ENCODE measurements around the gene SH2B3. TPM values are rescaled to one million over a fixed set of nuclear protein-coding genes. Genes with fewer than 3 reads are reported as not detected.
A peak's percentile ranks its signal among the peaks of the same experiment; 100 is the strongest.
"Not testable (repeated sequence)": the region's sequence is repeated elsewhere in the genome, so short reads cannot be mapped to it uniquely, and the experiment has no call there.

SH2B3 gene
- total RNA-seq, 4 donors from 2014 or later = 24.9 to 49.4 (median 41.8) TPM

DNA sequence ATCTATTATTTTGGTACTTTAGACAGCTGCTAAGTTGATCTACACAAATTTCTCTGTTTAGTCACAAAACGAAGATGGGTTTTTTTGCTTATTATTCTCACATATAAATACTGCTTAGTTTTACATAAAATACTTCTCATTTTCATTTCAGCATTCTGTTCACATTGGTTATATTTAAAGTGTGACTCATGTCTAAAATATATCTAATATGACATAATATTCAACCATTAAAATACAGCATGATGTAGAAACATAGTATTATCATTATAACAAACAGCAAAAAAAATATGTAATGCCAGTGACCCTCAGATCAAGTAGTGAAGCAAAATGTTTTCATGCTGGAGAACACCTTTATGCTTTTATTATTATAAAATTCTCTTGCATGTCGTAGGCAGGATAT, 63.7 kb downstream of the SH2B3 start:
- WGBS = 64% methylated on average over 2 of the region's 2 CpGs
- H3K4me3 ChIP-seq = no peak overlapping the region

DNA sequence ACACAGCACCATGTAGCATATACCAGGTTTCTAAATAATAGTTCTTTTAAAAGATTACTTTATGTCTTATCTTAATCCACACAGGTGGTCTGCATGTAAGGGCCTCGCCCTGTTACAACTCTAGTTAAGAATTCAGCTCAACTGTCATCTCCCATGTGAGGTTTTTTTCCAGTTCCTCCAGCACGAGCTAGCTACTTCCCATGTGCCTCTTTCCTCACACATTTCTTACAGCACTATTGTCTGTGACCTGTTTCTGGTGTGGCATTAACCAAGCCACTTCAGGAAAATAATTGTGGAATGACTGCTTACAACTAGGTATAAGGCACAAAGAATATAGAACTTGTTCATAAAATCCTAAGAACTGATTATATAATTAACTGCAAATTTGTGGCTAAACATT, 65.5 kb downstream of the SH2B3 start:
- intact Hi-C loops (cut with DNase I) = no loop called here
- peaks cover 13 to 62% (median 44%) of the 10 kb centered on the region in 4 donors for H3K36me3 ChIP-seq
- DNase-seq (ENCODE audit: extremely low spot score) = no peak

More for the DNA sequence above, 63.7 kb downstream of the SH2B3 start:
- H3K27me3 ChIP-seq = no peaks in the 10 kb centered on the region
- DNase-seq (ENCODE audit: extremely low spot score) = no peak
- TF ChIP-seq EP300 (IDR thresholded peaks at IDR 0.05) = no peak
- no peak for TF ChIP-seq POLR2AphosphoS5 (IDR thresholded peaks at IDR 0.05)
- TF ChIP-seq, protein P1, sequence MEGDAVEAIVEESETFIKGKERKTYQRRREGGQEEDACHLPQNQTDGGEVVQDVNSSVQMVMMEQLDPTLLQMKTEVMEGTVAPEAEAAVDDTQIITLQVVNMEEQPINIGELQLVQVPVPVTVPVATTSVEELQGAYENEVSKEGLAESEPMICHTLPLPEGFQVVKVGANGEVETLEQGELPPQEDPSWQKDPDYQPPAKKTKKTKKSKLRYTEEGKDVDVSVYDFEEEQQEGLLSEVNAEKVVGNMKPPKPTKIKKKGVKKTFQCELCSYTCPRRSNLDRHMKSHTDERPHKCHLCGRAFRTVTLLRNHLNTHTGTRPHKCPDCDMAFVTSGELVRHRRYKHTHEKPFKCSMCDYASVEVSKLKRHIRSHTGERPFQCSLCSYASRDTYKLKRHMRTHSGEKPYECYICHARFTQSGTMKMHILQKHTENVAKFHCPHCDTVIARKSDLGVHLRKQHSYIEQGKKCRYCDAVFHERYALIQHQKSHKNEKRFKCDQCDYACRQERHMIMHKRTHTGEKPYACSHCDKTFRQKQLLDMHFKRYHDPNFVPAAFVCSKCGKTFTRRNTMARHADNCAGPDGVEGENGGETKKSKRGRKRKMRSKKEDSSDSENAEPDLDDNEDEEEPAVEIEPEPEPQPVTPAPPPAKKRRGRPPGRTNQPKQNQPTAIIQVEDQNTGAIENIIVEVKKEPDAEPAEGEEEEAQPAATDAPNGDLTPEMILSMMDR (IDR thresholded peaks at IDR 0.05) = no peak
- no peak for TF ChIP-seq POLR2A (IDR thresholded peaks at IDR 0.05; ENCODE audit: low read depth)
- H3K27ac ChIP-seq (replicated peaks in 1 of 4) = no peak overlapping the region
- intact Hi-C loops (cut with DNase I) = no loop called here
- no peaks in the 10 kb centered on the region for H3K9me3 ChIP-seq
- H3K36me3 ChIP-seq = peaks cover 13 to 49% (median 35%) of the 10 kb centered on the region in 4 donors
- peaks cover 0 to 16% (median 12%) of the 10 kb centered on the region in 4 donors for H3K4me1 ChIP-seq

DNA sequence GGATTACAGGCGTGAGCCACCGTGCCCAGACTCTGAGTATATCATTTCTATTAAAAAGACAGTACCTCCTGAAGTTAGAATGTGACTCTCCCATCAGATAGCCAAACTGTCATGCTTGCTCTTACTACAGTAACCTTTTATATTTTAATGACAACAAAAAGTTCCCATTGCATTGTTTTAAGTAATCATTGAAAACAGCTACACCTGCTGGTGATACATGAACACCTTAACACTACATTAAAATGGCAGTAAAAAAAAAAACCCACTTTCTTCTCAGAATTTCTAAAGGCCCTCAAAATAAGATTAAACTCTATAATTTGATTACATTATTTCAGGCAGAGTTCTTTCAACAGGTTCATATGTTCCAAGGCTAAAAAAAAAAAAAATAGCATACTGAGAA, 76.7 kb downstream of the SH2B3 start:
- peaks cover 38 to 98% (median 85%) of the 10 kb centered on the region in 4 donors for H3K36me3 ChIP-seq
- DNase-seq (ENCODE audit: extremely low spot score) = no peak
- no peak overlapping the region for H3K4me3 ChIP-seq
- TF ChIP-seq, protein P1 (IDR thresholded peaks at IDR 0.05) = peak in 1 of 3 experiments; percentile 13
- TF ChIP-seq POLR2AphosphoS5 (IDR thresholded peaks at IDR 0.05) (no peak), POLR2A (IDR thresholded peaks at IDR 0.05; ENCODE audit: low read depth) (no peak), EP300 (IDR thresholded peaks at IDR 0.05) (no peak)
- intact Hi-C loops (cut with DNase I) = no loop called here
- WGBS = 97% methylated on average over 2 of the region's 2 CpGs
- peaks cover 0 to 2% (median 0%) of the 10 kb centered on the region in 4 donors for H3K4me1 ChIP-seq
- H3K27me3 ChIP-seq = no peaks in the 10 kb centered on the region
- H3K9me3 ChIP-seq = no peaks in the 10 kb centered on the region
- no peak overlapping the region for H3K27ac ChIP-seq (replicated peaks in 1 of 4)

More for the DNA sequence above, 65.5 kb downstream of the SH2B3 start:
- H3K4me1 ChIP-seq = peaks cover 0 to 16% (median 12%) of the 10 kb centered on the region in 4 donors
- no peaks in the 10 kb centered on the region for H3K9me3 ChIP-seq
- TF ChIP-seq POLR2AphosphoS5 (IDR thresholded peaks at IDR 0.05) = no peak
- H3K4me3 ChIP-seq = no peak overlapping the region
- H3K27me3 ChIP-seq = no peaks in the 10 kb centered on the region
- WGBS = 73% methylated on average over 2 of the region's 2 CpGs
- H3K27ac ChIP-seq (replicated peaks in 1 of 4) = no peak overlapping the region

DNA sequence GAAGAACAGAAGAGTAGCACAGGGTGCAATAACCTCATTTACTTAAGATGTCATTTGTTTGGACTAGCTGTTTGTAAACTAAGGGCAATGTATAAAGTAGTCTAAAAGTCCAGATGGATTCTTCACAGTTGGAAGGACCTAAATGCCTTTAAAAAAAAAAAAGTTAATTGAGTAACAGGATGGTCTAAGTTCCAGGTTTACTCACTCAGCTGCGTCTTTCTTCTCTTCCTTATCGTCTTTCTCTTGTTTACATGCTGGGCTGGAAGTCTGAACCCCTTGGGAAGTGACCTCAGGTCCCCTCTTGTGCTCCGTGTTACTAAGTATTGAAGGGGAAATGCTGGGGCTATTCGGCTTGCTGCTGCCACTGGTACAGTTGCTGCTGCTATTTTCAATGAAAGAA, 82.5 kb downstream of the SH2B3 start:
- no peak for DNase-seq (ENCODE audit: extremely low spot score)
- no peak overlapping the region for H3K4me3 ChIP-seq
- peaks cover 34 to 91% (median 82%) of the 10 kb centered on the region in 4 donors for H3K36me3 ChIP-seq
- WGBS = 62% methylated on average over 4 of the region's 4 CpGs
- peak overlapping the region in 1 of 4 donors; percentile 1 for H3K27ac ChIP-seq (replicated peaks in 1 of 4)
- H3K9me3 ChIP-seq = no peaks in the 10 kb centered on the region
- H3K27me3 ChIP-seq = no peaks in the 10 kb centered on the region
- intact Hi-C loops (cut with DNase I) = no loop called here
- no peak for TF ChIP-seq POLR2A (IDR thresholded peaks at IDR 0.05; ENCODE audit: low read depth)
- TF ChIP-seq EP300 (IDR thresholded peaks at IDR 0.05) = no peak
- peaks cover 0 to 17% (median 2%) of the 10 kb centered on the region in 4 donors for H3K4me1 ChIP-seq

DNA sequence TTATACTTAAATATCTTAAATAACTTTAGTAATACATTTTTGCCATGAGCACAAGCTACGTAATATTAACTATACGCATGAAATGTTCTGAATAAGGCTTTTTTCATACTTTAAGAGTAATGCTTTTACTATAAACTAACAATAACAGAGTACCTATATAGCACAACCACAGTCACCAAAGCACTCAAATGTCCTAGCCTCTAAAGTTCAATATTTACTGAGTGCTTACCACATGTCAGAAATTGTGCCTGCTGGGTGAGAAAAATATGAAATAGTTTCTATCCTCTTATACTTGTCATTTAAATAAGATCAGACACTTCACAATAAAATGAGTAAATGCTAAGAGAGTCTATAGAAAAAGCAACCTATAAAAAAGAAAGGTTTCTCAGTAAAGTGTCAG, 83.1 kb downstream of the SH2B3 start:
- H3K27me3 ChIP-seq = no peaks in the 10 kb centered on the region
- no peak overlapping the region for H3K27ac ChIP-seq (replicated peaks in 1 of 4)
- intact Hi-C loops (cut with DNase I) = no loop called here
- H3K9me3 ChIP-seq = no peaks in the 10 kb centered on the region
- no peak overlapping the region for H3K4me3 ChIP-seq
- WGBS = 96% methylated on average over 2 of the region's 2 CpGs
- H3K36me3 ChIP-seq = peaks cover 30 to 89% (median 82%) of the 10 kb centered on the region in 4 donors
- no peak for TF ChIP-seq POLR2AphosphoS5 (IDR thresholded peaks at IDR 0.05)
- TF ChIP-seq, protein P1 (IDR thresholded peaks at IDR 0.05) = no peak
- TF ChIP-seq POLR2A (IDR thresholded peaks at IDR 0.05; ENCODE audit: low read depth) = no peak
- TF ChIP-seq EP300 (IDR thresholded peaks at IDR 0.05) = no peak
- no peak for DNase-seq (ENCODE audit: extremely low spot score)
- peaks cover 0 to 17% (median 2%) of the 10 kb centered on the region in 4 donors for H3K4me1 ChIP-seq

DNA sequence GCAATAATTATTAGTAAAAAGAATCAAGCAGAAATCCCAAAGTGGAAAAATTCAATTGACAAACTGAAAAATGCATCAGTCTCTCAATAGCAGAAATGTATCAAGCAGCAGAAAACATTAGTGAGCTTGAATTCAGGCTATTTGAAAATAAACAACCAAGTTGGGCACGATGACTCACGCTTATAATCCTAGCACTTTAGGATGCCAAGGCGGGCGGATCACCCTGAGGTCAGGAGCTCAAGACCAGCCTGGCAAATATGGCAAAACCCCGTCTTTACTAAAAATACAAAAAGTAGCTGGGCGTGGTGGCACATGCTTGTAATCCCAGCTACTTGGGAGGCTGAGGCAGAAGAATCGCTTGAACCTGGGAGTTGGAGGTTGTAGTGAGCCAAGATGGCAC, 87.3 kb downstream of the SH2B3 start:
- Histone ChIP-seq H3K36me3 (peaks cover 17 to 86% (median 73%) of the 10 kb centered on the region in 4 donors), H3K4me1 (peaks cover 0 to 10% (median 2%) of the 10 kb centered on the region in 4 donors)
- DNase-seq (ENCODE audit: extremely low spot score); intact Hi-C loops (cut with DNase I); H3K27me3 ChIP-seq; H3K27ac ChIP-seq (replicated peaks in 1 of 4); H3K9me3 ChIP-seq; H3K4me3 ChIP-seq: not testable (repeated sequence)
- 81% methylated on average over 7 of the region's 7 CpGs for WGBS

Measured in esophagus muscularis mucosa (tissue), 4 donors.